H1 (cell line): Measurements from ENCODE around the gene TC2N. TPM values are rescaled to one million over a fixed set of nuclear protein-coding genes. Genes with fewer than 3 reads are reported as not detected.

Source experiments
- CTCF ChIA-PET: fragments of 300-600 bp; sonication (Branson Sonifier 250); formaldehyde crosslinking; loops from one replicate; lab custom pipeline; 2021; ENCODE audit not compliant: partially characterized antibody; lab: Charles Lee
- POLR2A ChIA-PET: fragments of 300-600 bp; sonication (Branson Sonifier 250); formaldehyde crosslinking; loops from one replicate; lab custom pipeline; 2021; ENCODE audit warnings: inconsistent platforms; ENCODE audit not compliant: partially characterized antibody; lab: Charles Lee
- DNase-seq, 2 experiments: peaks; one replicate each; pipeline versions ENCODE4 v3.0.0 to v3.0.0-alpha.2; 2010 to 2022; ENCODE audit warnings: low spot score in 2 of 2, low read depth in 1 of 2, mixed read lengths in 1 of 2
- FAIRE-seq: peaks from 2 replicates; lab custom pipeline; 2011; peaks lifted over from hg19 to GRCh38; lab: Jason Lieb, UNC
- H2AFZ ChIP-seq: 2 replicates; pipeline ENCODE4 v1.8.1; 2012; ENCODE audit warnings: low read length, inconsistent platforms
- H2AK5ac ChIP-seq: 2 replicates; pipeline ENCODE4 v1.6.1; 2013; ENCODE audit warnings: low read depth, low read length
- H2BK120ac ChIP-seq: replicated peaks from 2 replicates; pipeline ENCODE3; 2013; ENCODE audit warnings: low read depth, low read length, inconsistent platforms
- H2BK12ac ChIP-seq: 2 replicates; pipeline ENCODE4 v1.6.1; 2013; ENCODE audit warnings: low read depth, low read length
- H2BK15ac ChIP-seq: 2 replicates; pipeline ENCODE4 v1.6.1; 2013; ENCODE audit warnings: low read length
- H2BK20ac ChIP-seq: 2 replicates; pipeline ENCODE4 v1.6.1; 2013; ENCODE audit warnings: low read length
- H2BK5ac ChIP-seq: 2 replicates; pipeline ENCODE4 v1.6.1; 2013; ENCODE audit warnings: low read depth, low read length
- H3K14ac ChIP-seq: 2 replicates; pipeline ENCODE4 v1.6.1; 2013; ENCODE audit warnings: inconsistent platforms; ENCODE audit not compliant: insufficient read length
- H3K18ac ChIP-seq: 2 replicates; pipeline ENCODE4 v1.6.1; 2013; ENCODE audit warnings: low read length; ENCODE audit errors: extremely low read depth
- H3K23ac ChIP-seq: 2 replicates; pipeline ENCODE4 v1.6.1; 2013; ENCODE audit warnings: inconsistent platforms; ENCODE audit not compliant: insufficient read length
- H3K23me2 ChIP-seq: 2 replicates; pipeline ENCODE4 v1.6.1; 2013; ENCODE audit warnings: low read depth, low read length
- H3K27ac ChIP-seq: 2 replicates; pipeline ENCODE4 v1.6.1; 2011; ENCODE audit warnings: low read depth, low read length, inconsistent platforms
- H3K27me3 ChIP-seq, 4 experiments: replicated peaks in 1 of 4; 1 replicate in 1 of 4; 2 replicates in 3 of 4; pipeline versions ENCODE4 v1.6.1 to v1.8.1; 2011 to 2013; ENCODE audit warnings: low read length in 3 of 4, mild to moderate bottlenecking in 3 of 4, inconsistent platforms in 2 of 4, mixed read lengths in 2 of 4, moderate library complexity in 1 of 4; ENCODE audit not compliant: control insufficient read depth in 3 of 4, insufficient read depth in 3 of 4; ENCODE audit errors: extremely low read depth in 1 of 4
- H3K36me3 ChIP-seq, 4 experiments: 2 replicates each; pipeline versions ENCODE4 v1.6.1 to v1.8.1; 2011 to 2013; ENCODE audit warnings: mild to moderate bottlenecking in 4 of 4, low read length in 3 of 4, moderate library complexity in 2 of 4, control low read depth in 1 of 4, inconsistent platforms in 1 of 4; ENCODE audit not compliant: insufficient read depth in 4 of 4, control insufficient read depth in 2 of 4
- H3K4ac ChIP-seq: replicated peaks from 2 replicates; pipeline ENCODE3; 2013; ENCODE audit warnings: low read length, low read depth, mixed read lengths, inconsistent platforms; ENCODE audit not compliant: insufficient read length
- H3K4me1 ChIP-seq, 4 experiments: replicated peaks in 1 of 4; 1 replicate in 1 of 4; 2 replicates in 3 of 4; pipeline versions ENCODE4 v1.6.1 to v1.8.1; 2011 to 2013; ENCODE audit warnings: low read length in 3 of 4, inconsistent platforms in 2 of 4, mixed read lengths in 1 of 4; ENCODE audit not compliant: insufficient read depth in 4 of 4, control insufficient read depth in 3 of 4
- H3K4me2 ChIP-seq, 2 experiments: 2 replicates each; pipeline versions ENCODE4 v1.6.1 to v1.8.1; 2011 to 2013; ENCODE audit warnings: low read depth in 2 of 2, low read length in 2 of 2, control low read depth in 1 of 2, inconsistent platforms in 1 of 2, mild to moderate bottlenecking in 1 of 2; ENCODE audit not compliant: insufficient read depth in 1 of 2
- H3K4me3 ChIP-seq, 4 experiments: fragments of 200-600, 300-600 bp in 1 of 4; sonication (generic), shearing (Covaris generic), sonication (Bioruptor Twin) in 1 of 4; 2 replicates each; pipeline versions ENCODE4 v1.5.1 to v1.8.1; 2011 to 2016; ENCODE audit warnings: low read length in 4 of 4, low read depth in 3 of 4, control low read depth in 2 of 4, inconsistent platforms in 2 of 4, mild to moderate bottlenecking in 2 of 4, mixed read lengths in 1 of 4, moderate library complexity in 1 of 4; ENCODE audit not compliant: insufficient read depth in 2 of 4; ENCODE audit errors: extremely low read depth in 1 of 4
- H3K56ac ChIP-seq: replicated peaks from 2 replicates; pipeline ENCODE3; 2013; ENCODE audit warnings: low read depth, mild to moderate bottlenecking, mixed read lengths, low read length, inconsistent platforms; ENCODE audit not compliant: insufficient read length
- H3K79me1 ChIP-seq: 2 replicates; pipeline ENCODE4 v1.6.1; 2013; ENCODE audit warnings: low read depth, low read length, control low read depth
- H3K79me2 ChIP-seq, 2 experiments: 2 replicates each; pipeline versions ENCODE4 v1.6.1 to v1.8.1; 2012 to 2013; ENCODE audit warnings: low read length in 2 of 2, mild to moderate bottlenecking in 2 of 2, inconsistent platforms in 1 of 2; ENCODE audit not compliant: insufficient read depth in 2 of 2, control insufficient read depth in 1 of 2
- H3K9ac ChIP-seq, 4 experiments: replicated peaks in 1 of 4; 1 replicate in 1 of 4; 2 replicates in 3 of 4; pipeline versions ENCODE4 v1.6.1 to v1.8.1; 2011 to 2013; ENCODE audit warnings: low read depth in 3 of 4, low read length in 3 of 4, control low read depth in 2 of 4, mild to moderate bottlenecking in 2 of 4, moderate library complexity in 2 of 4, inconsistent platforms in 1 of 4; ENCODE audit errors: extremely low read depth in 1 of 4
- H3K9me3 ChIP-seq, 2 experiments: 2 replicates each; pipeline versions ENCODE4 v1.6.1 to v1.8.1; 2012 to 2013; ENCODE audit warnings: mild to moderate bottlenecking in 2 of 2, moderate library complexity in 2 of 2, control low read depth in 1 of 2, inconsistent platforms in 1 of 2, low read depth in 1 of 2, low read length in 1 of 2, mixed read lengths in 1 of 2; ENCODE audit not compliant: insufficient read depth in 2 of 2
- H4K20me1 ChIP-seq, 2 experiments: replicated peaks in 1 of 2; 2 replicates each; pipeline versions ENCODE3 to v1.8.1; 2011 to 2013; ENCODE audit warnings: inconsistent platforms in 2 of 2, low read length in 2 of 2, mild to moderate bottlenecking in 1 of 2; ENCODE audit not compliant: insufficient read depth in 2 of 2, control insufficient read depth in 1 of 2
- H4K5ac ChIP-seq: 2 replicates; pipeline ENCODE4 v1.6.1; 2013; ENCODE audit warnings: low read length, low read depth, mixed read lengths, inconsistent platforms; ENCODE audit not compliant: insufficient read length
- H4K8ac ChIP-seq: 2 replicates; pipeline ENCODE4 v1.8.0; 2013; ENCODE audit warnings: mild to moderate bottlenecking, moderate library complexity, low read length, inconsistent platforms; ENCODE audit not compliant: insufficient read depth; ENCODE audit errors: extremely low read depth
- H4K91ac ChIP-seq: replicated peaks from 2 replicates; pipeline ENCODE3; 2013; ENCODE audit warnings: low read length, mixed read lengths, inconsistent platforms; ENCODE audit not compliant: insufficient read length
- HDAC6 ChIP-seq: IDR thresholded peaks from one replicate; pipeline ENCODE4 v1.7.1; 2012; ENCODE audit warnings: low read depth, mild to moderate bottlenecking, inconsistent platforms, low read length, moderate library complexity
- MAFK ChIP-seq: IDR thresholded peaks from 2 replicates; pipeline ENCODE4 v1.6.1; 2012; ENCODE audit warnings: low read depth, mild to moderate bottlenecking, improper control_type of control experiment, low read length
- WGBS, 2 experiments: shearing (Covaris generic) in 1 of 2; methylation state at CpG; one replicate each; pipeline versions ENCODE4 v1.1.6 to v1.1.7; 2013 to 2015; ENCODE audit warnings: low lambda C conversion rate in 2 of 2, mixed read lengths in 2 of 2, inconsistent platforms in 1 of 2, low coverage in 1 of 2, missing lambda C conversion rate in 1 of 2; ENCODE audit not compliant: insufficient replicate concordance in 2 of 2, insufficient coverage in 1 of 2, insufficient read length in 1 of 2; ENCODE audit errors: extremely low coverage in 1 of 2, missing lambda C conversion rate in 1 of 2; 5-methylcytosine and 5-hydroxymethylcytosine counted together
- polyA plus RNA-seq, 7 experiments: library from polyadenylated mRNA; depleted of rRNA in 3 of 7; stranded (reverse) in 5 of 7; unstranded in 2 of 7; fragments of >200 nt in 5 of 7; fragments of 200-250 nt in 2 of 7; gene quantifications; 1 replicate in 5 of 7; 2 replicates in 1 of 7; 4 replicates in 1 of 7; pipeline versions ENCODE4 v1.2.1 to v1.2.3, GENCODE V29; 2011 to 2013; ENCODE audit warnings: missing spikeins in 2 of 7, mixed read lengths in 2 of 7
- total RNA-seq: library from RNA; stranded (reverse); fragmentation: NEBNext Ultra II Directional; extraction: Animal tissue kit (Norgen Biotek cat#: 25700); gene quantifications from 2 replicates; pipeline ENCODE4 v1.2.1, GENCODE V29; 2021

The TC2N gene
- total and polyA plus RNA-seq, 2 of the 8 experiments (the other 6 are each of a cell fraction or from before 2014, with no cell fraction given): 9.7 to 36.2 TPM

GRCh38 chr14:91786188-91786587, 81.1 kb downstream of the TC2N start:
- H3K27me3 ChIP-seq: no peaks in the 10 kb centered on the region
- no peak overlapping the region for H4K91ac ChIP-seq
- no peak overlapping the region for H2AK5ac ChIP-seq
- no peak overlapping the region for H3K14ac ChIP-seq
- no peaks in the 10 kb centered on the region for H3K9me3 ChIP-seq
- H3K56ac ChIP-seq: no peak overlapping the region
- no peak overlapping the region for H3K18ac ChIP-seq
- no peaks in the 10 kb centered on the region for H3K4me1 ChIP-seq
- H4K20me1 ChIP-seq: no peaks in the 10 kb centered on the region
- ChIA-PET CTCF (no interaction called here), POLR2A (no interaction called here)
- no peak overlapping the region for H2BK20ac ChIP-seq
- no peak overlapping the region for H2BK5ac ChIP-seq
- WGBS, 2 experiments: 85% methylated on average over 2 of the region's 2 CpGs; no CpG with 5 or more reads in 1 of the 2 experiments
- H3K9ac ChIP-seq: no peak overlapping the region
- no peak overlapping the region for H4K8ac ChIP-seq
- H3K79me1 ChIP-seq: no peaks in the 10 kb centered on the region
- H3K4me3 ChIP-seq: no peak overlapping the region
- DNase-seq (no peak), FAIRE-seq (no peak)
- H3K4ac ChIP-seq: no peak overlapping the region
- H3K79me2 ChIP-seq: no peaks in the 10 kb centered on the region
- H3K36me3 ChIP-seq: peaks cover 0 to 4% (median 0%) of the 10 kb centered on the region in 4 experiments; a peak in 1 of 8 replicates
- no peak overlapping the region for H3K23ac ChIP-seq
- H3K4me2 ChIP-seq: no peak overlapping the region
- no peak overlapping the region for H2AFZ ChIP-seq
- H2BK15ac ChIP-seq: no peak overlapping the region
- no peak overlapping the region for H2BK120ac ChIP-seq
- no peaks in the 10 kb centered on the region for H3K23me2 ChIP-seq
- no peak overlapping the region for H2BK12ac ChIP-seq
- H4K5ac ChIP-seq: no peak overlapping the region
- TF ChIP-seq MAFK (peak; percentile 49; the same call in 1 of the 2 replicates), HDAC6 (no peak)
- TF ChIP-seq, all 59 proteins: peak for 1
- H3K27ac ChIP-seq: no peak overlapping the region
